PFSK-1 (cell line): Measurements from ENCODE around the gene CXCR5.

ENCODE experiments used
- REST ChIP-seq, 2 experiments: IDR thresholded peaks; 2 replicates each; pipeline versions ENCODE4 v1.6.1 to v1.8.0; 2011 to 2012; ENCODE audit warnings: low read depth in 2 of 2, low read length in 2 of 2, control low read depth in 1 of 2, inconsistent platforms in 1 of 2, mild to moderate bottlenecking in 1 of 2, moderate library complexity in 1 of 2; ENCODE audit not compliant: insufficient read depth in 1 of 2
- SIN3A ChIP-seq: IDR thresholded peaks from 2 replicates; pipeline ENCODE4 v1.6.1; 2012; ENCODE audit warnings: mild to moderate bottlenecking, low read length, moderate library complexity, borderline replicate concordance; ENCODE audit not compliant: insufficient read depth

GRCh38 chr11:118928870-118929500, 45.3 kb downstream of the CXCR5 start:
- TF ChIP-seq SIN3A: no peak
- 0 out of 4 replicates have a peak, but pooled peaks of 1 of the 2 experiments have one; percentile 18 for TF ChIP-seq REST (IDR thresholded peaks at IDR 0.05; ENCODE audit: insufficient read depth in 1 of 2, low read depth in 2 of 2, low read length in 2 of 2)
